Natural killer cell treated with Interleukin-12 subunit alpha and Interleukin-12 subunit beta and Interleukin-15 and Interleukin-18, amount 100 ng/mL, for 72 hours (primary cell): ENCODE measurements around the gene SYNM. TPM values are rescaled to one million over a fixed set of nuclear protein-coding genes. Genes with fewer than 3 reads are reported as not detected.

ENCODE experiments used
- ATAC-seq, 2 donors: fragments of 150-1000 bp; cut with Tn5 transposase in 1 of 2; sonication (Bioruptor Pico), chemical (Tn5 transposase) in 1 of 2; 2 replicates each; pipeline ENCODE4 v1.10.0; 2021
- DNase-seq: peaks from one replicate; pipeline ENCODE4 v3.0.0; 2022; ENCODE audit warnings: low spot score
- H3K27ac Mint-ChIP-seq, 2 donors: 1 replicate in 1 of 2; 2 replicates in 1 of 2; pipeline ENCODE4 v1.8.0; 2022; ENCODE audit warnings: mixed read lengths in 2 of 2, mild to moderate bottlenecking in 1 of 2, moderate library complexity in 1 of 2
- H3K27me3 Mint-ChIP-seq, 2 donors: 1 replicate in 1 of 2; 2 replicates in 1 of 2; pipeline ENCODE4 v1.8.0; 2022; ENCODE audit warnings: mixed read lengths in 2 of 2
- H3K36me3 Mint-ChIP-seq: one replicate; pipeline ENCODE4 v1.8.0; 2022; ENCODE audit warnings: mixed read lengths
- H3K4me1 Mint-ChIP-seq, 2 donors: 1 replicate in 1 of 2; 2 replicates in 1 of 2; pipeline ENCODE4 v1.8.0; 2022; ENCODE audit warnings: low read depth in 2 of 2, mixed read lengths in 2 of 2, mild to moderate bottlenecking in 1 of 2
- H3K4me3 Mint-ChIP-seq: one replicate; pipeline ENCODE4 v1.8.0; 2022; ENCODE audit warnings: mixed read lengths
- H3K9me3 Mint-ChIP-seq: 2 replicates; pipeline ENCODE4 v1.8.0; 2022; ENCODE audit warnings: mixed read lengths
- total RNA-seq, 2 donors: library from RNA; stranded (reverse); gene quantifications; one replicate each; pipeline ENCODE4 v1.2.3, GENCODE V29; 2022

Gene SYNM
- total RNA-seq, 2 donors from 2014 or later: 0.20 to 0.26 TPM

- H3K9me3 Mint-ChIP-seq: no peaks in the 10 kb centered on the region
- H3K4me3 Mint-ChIP-seq: no peak overlapping the region
- no peaks in the 10 kb centered on the region for H3K4me1 Mint-ChIP-seq
- H3K27ac Mint-ChIP-seq: no peak overlapping the region
- no peaks in the 10 kb centered on the region for H3K36me3 Mint-ChIP-seq
- DNase-seq (no peak), ATAC-seq (no peak)
- H3K27me3 Mint-ChIP-seq: peaks cover 0 to 4% of the 10 kb centered on the region in 2 donors
Observed at GRCh38 chr15:99172171-99172570, 67.3 kb downstream of the SYNM start.

- no peak for DNase-seq
Observed at GRCh38 chr15:99172989-99173388, 68.1 kb downstream of the SYNM start.

GRCh38 chr15:99174567-99175395, 69.9 kb downstream of the SYNM start:
- Mint-ChIP-seq H3K36me3 (no peaks in the 10 kb centered on the region), H3K27me3 (peaks cover 0 to 7% of the 10 kb centered on the region in 2 donors), H3K9me3 (no peaks in the 10 kb centered on the region), H3K4me1 (no peaks in the 10 kb centered on the region), H3K27ac (no peak overlapping the region), H3K4me3 (no peak overlapping the region)
- ATAC-seq: no peak
- no peak for DNase-seq

More at GRCh38 chr15:99172989-99173388, 68.1 kb downstream of the SYNM start:
- H3K9me3 Mint-ChIP-seq: no peaks in the 10 kb centered on the region
- no peaks in the 10 kb centered on the region for H3K36me3 Mint-ChIP-seq
- H3K4me3 Mint-ChIP-seq: no peak overlapping the region
- H3K4me1 Mint-ChIP-seq: no peaks in the 10 kb centered on the region
- peaks cover 0 to 4% of the 10 kb centered on the region in 2 donors for H3K27me3 Mint-ChIP-seq
- H3K27ac Mint-ChIP-seq: no peak overlapping the region
- ATAC-seq: no peak

- H3K9me3 Mint-ChIP-seq: no peaks in the 10 kb centered on the region
- H3K4me1 Mint-ChIP-seq: no peaks in the 10 kb centered on the region
- no peak overlapping the region for H3K4me3 Mint-ChIP-seq
- no peak for ATAC-seq
- H3K27ac Mint-ChIP-seq: no peak overlapping the region
- H3K36me3 Mint-ChIP-seq: no peaks in the 10 kb centered on the region
- peaks cover 7 to 8% of the 10 kb centered on the region in 2 donors for H3K27me3 Mint-ChIP-seq
- no peak for DNase-seq
Observed at GRCh38 chr15:99176757-99177156, 71.9 kb downstream of the SYNM start.

- no peak overlapping the region for H3K27ac Mint-ChIP-seq
- no peaks in the 10 kb centered on the region for H3K36me3 Mint-ChIP-seq
- peaks cover 12 to 15% of the 10 kb centered on the region in 2 donors for H3K27me3 Mint-ChIP-seq
- H3K9me3 Mint-ChIP-seq: no peaks in the 10 kb centered on the region
- ATAC-seq (no peak), DNase-seq (no peak)
- H3K4me3 Mint-ChIP-seq: no peak overlapping the region
- no peaks in the 10 kb centered on the region for H3K4me1 Mint-ChIP-seq
Observed at GRCh38 chr15:99177679-99178078, 72.8 kb downstream of the SYNM start.

- Mint-ChIP-seq H3K4me1 (no peaks in the 10 kb centered on the region), H3K4me3 (no peak overlapping the region)
- ATAC-seq: no peak
Observed at GRCh38 chr15:99180086-99180963, 75.4 kb downstream of the SYNM start.

GRCh38 chr15:99180964-99181306, 76.1 kb downstream of the SYNM start:
- ATAC-seq (no peak), DNase-seq (no peak)
- Mint-ChIP-seq H3K4me1 (no peaks in the 10 kb centered on the region), H3K9me3 (no peaks in the 10 kb centered on the region), H3K27ac (no peak overlapping the region), H3K27me3 (peaks cover 12 to 19% of the 10 kb centered on the region in 2 donors), H3K4me3 (no peak overlapping the region), H3K36me3 (no peaks in the 10 kb centered on the region)

More at GRCh38 chr15:99180086-99180963, 75.4 kb downstream of the SYNM start:
- H3K9me3 Mint-ChIP-seq: no peaks in the 10 kb centered on the region
- H3K27me3 Mint-ChIP-seq: peaks cover 12 to 19% of the 10 kb centered on the region in 2 donors
- H3K27ac Mint-ChIP-seq: no peak overlapping the region
- no peak for DNase-seq
- H3K36me3 Mint-ChIP-seq: no peaks in the 10 kb centered on the region

GRCh38 chr15:99181545-99181971, 76.7 kb downstream of the SYNM start:
- DNase-seq (no peak), ATAC-seq (no peak)
- H3K4me1 Mint-ChIP-seq: no peaks in the 10 kb centered on the region
- no peaks in the 10 kb centered on the region for H3K36me3 Mint-ChIP-seq
- peaks cover 12 to 19% of the 10 kb centered on the region in 2 donors for H3K27me3 Mint-ChIP-seq
- no peaks in the 10 kb centered on the region for H3K9me3 Mint-ChIP-seq
- no peak overlapping the region for H3K4me3 Mint-ChIP-seq
- no peak overlapping the region for H3K27ac Mint-ChIP-seq

GRCh38 chr15:99182791-99183190, 77.9 kb downstream of the SYNM start:
- peaks cover 12 to 21% of the 10 kb centered on the region in 2 donors for H3K27me3 Mint-ChIP-seq
- no peak overlapping the region for H3K27ac Mint-ChIP-seq

More at GRCh38 chr15:99182791-99183190, 77.9 kb downstream of the SYNM start:
- H3K36me3 Mint-ChIP-seq: no peaks in the 10 kb centered on the region
- H3K9me3 Mint-ChIP-seq: no peaks in the 10 kb centered on the region
- no peak overlapping the region for H3K4me3 Mint-ChIP-seq
- no peaks in the 10 kb centered on the region for H3K4me1 Mint-ChIP-seq
- ATAC-seq: no peak
- no peak for DNase-seq

Other genes starting within 250 kb of the SYNM start
- gene PGPEP1L, start 97.3 kb upstream of the SYNM start, total RNA-seq: not detected
- gene TTC23, start 144.5 kb downstream of the SYNM start, total RNA-seq: 1 to 10 TPM in 1 of 2 donors, under 1 TPM in 1; 1.00 to 3.6 TPM
- gene LRRC28, start 146.4 kb downstream of the SYNM start, total RNA-seq: 10 to 100 TPM; 28.9 to 51.7 TPM